H7 (cell line): Measurements from ENCODE around the gene ZNF117. TPM values are rescaled to one million over a fixed set of nuclear protein-coding genes. Genes with fewer than 3 reads are reported as not detected.
A peak's percentile ranks its signal among the peaks of the same experiment; 100 is the strongest.

Experiments used
- DNase-seq: peaks from one replicate; pipeline ENCODE4 v3.0.0; 2012
- H3K27me3 ChIP-seq: 2 replicates; pipeline ENCODE4 v1.6.0; 2011; ENCODE audit warnings: mild to moderate bottlenecking, low read length; ENCODE audit not compliant: control insufficient read depth, insufficient read depth
- H3K36me3 ChIP-seq: replicated peaks from 2 replicates; pipeline ENCODE4 v1.5.1; 2011; ENCODE audit warnings: low read length; ENCODE audit not compliant: control insufficient read depth, insufficient read depth
- H3K4me3 ChIP-seq: 2 replicates; pipeline ENCODE4 v1.5.1; 2011; ENCODE audit warnings: low read depth, mild to moderate bottlenecking, control low read depth, low read length, moderate library complexity; ENCODE audit not compliant: insufficient read depth
- total RNA-seq: library from RNA; depleted of rRNA; stranded (reverse); fragments of >200 nt; shearing (Covaris generic); gene quantifications from 2 replicates; pipeline ENCODE4 v1.2.3, GENCODE V29; 2014

ZNF117 gene
- total RNA-seq, 1 experiment from 2014 or later: 1.7 TPM

DNA sequence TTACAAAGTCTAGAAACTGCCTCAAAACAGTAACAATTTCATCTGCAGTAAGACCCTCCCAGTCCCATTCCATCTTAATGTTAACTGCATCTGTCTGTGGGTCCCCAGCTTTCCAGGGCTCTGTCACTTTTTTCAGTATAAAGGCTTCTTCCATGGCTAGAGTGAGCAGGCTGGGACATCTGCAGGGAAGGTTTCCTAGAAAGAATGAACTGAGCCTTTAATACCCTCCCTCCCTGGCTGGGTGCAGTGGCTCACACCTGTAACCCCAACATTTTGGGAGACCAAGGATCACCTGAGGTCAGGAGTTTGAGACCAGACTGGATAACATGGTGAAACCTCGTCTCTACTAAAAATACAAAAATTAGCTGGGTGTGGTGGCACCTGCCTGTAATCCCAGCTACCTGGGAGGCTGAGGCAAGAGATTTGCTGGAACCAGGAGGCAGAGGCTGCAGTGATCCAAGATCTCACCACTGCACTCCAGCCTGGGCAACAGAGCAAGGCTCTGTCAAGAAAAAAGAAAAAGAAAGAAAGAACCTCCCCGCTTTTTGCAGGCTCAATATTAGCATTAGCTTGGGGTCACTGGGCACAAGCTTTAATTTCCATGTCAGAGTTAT, 12.2 kb upstream of the ZNF117 start:
- Histone ChIP-seq H3K27me3 (no peaks in the 10 kb centered on the region), H3K4me3 (no peak overlapping the region), H3K36me3 (no peaks in the 10 kb centered on the region)
- no peak for DNase-seq

DNA sequence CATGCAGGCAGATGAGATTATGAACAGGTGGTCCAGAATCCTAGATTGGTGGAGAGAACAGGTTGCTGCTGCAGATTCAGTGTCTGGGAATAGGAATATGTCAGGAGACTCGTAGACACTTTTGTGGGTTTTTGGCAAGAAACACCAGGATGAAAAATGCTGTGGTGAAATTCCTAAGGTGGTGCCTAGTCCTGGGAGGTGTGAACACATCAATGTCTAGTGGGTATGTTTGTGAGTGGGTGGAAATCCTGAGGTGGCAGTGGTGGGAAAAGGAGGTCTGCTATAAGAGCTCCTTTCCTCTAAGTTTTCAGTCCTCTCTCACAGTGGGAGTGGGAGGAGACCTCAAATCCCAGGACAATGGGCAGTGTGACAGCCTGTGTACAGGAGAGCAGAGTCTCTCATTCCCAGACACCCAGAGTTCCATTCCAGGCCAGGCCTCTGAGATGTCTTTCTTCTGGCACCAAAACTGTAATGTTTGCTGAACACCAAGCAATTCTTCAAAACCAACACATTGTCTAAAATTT, 10.5 kb upstream of the ZNF117 start:
- Histone ChIP-seq H3K4me3 (no peak overlapping the region), H3K36me3 (no peaks in the 10 kb centered on the region), H3K27me3 (no peaks in the 10 kb centered on the region)
- DNase-seq: no peak

DNA sequence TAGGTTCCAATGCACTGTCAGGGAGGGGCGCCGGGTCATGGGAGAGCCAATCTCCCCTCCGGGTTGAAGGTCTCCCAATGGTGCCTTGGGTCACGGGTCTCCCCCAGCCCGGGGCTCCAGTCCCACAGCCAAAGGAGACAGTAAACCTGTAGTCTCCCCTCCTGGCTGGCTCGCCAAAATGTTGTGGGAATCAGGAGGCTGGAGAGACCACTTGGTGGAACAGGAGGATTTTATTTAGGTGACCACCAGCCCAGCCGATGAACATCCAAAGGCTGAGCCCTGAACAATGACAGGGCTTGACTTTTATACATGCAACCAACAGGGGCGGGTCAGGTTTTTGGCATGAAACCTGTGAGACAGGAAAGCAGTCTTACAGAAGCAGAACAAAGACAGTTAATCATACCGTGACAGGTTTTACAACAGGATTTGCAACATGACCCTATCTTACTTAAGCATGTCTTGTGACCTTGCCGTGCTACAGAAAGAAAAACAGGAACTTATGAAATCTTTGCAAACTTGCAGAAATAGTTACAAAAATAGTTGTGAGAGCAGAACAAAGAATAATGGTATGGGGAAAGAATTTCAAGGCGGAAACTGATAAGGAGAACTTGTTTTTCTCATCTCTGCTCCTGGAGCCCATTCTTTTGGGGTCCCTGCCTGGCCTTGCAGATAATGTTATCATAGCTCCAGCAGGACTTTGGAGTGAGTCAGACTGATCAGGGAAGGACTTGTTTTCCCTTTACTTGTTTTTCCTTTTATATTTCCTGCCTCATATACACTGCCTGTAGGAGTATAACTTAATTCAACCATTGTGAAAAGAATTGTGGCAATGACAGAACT, 8.5 kb upstream of the ZNF117 start:
- DNase-seq: no peak
- H3K27me3 ChIP-seq: no peaks in the 10 kb centered on the region
- no peak overlapping the region for H3K4me3 ChIP-seq
- no peaks in the 10 kb centered on the region for H3K36me3 ChIP-seq

DNA sequence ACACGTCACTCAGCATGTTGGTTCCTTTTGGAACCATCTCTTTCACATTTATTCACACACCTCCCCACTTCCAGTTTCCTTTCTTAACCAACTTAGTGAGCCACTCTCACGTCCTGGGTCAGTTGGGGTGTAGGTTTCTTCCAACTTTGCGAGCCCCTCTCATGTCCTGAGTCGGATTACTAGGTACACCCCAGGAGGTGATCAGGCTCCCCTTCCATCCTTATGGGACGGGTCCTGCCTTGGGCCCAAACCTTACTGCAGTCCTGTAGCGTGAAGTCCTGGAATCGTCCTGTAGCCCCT, 8.0 kb upstream of the ZNF117 start:
- Histone ChIP-seq H3K36me3 (no peaks in the 10 kb centered on the region), H3K4me3 (no peak overlapping the region), H3K27me3 (no peaks in the 10 kb centered on the region)
- DNase-seq: no peak

DNA sequence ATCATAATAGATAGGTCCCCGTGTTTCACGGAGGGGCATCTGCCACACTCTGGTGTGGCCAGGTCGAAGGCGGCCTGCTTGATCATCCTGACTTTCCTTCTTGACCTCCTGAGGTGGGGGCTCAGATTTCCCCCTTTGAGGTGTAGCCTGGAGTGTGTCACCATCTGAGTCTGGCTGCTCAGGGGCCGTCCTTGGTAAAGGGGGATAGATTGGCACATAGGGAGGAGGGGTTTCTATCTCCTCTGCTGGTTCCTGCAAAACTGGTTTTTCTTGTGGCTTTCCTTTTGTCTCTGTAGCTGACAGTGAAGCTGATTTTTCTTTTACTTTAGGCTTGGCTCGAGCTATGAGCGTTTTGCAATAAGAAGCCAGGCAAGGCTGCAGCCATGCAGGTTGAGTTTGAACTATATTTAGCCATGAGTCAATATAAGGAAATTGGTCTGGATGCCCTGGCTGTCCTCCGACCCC, 7.1 kb upstream of the ZNF117 start:
- peak; percentile 22 for DNase-seq
- Histone ChIP-seq H3K27me3 (no peaks in the 10 kb centered on the region), H3K36me3 (no peaks in the 10 kb centered on the region), H3K4me3 (no peak overlapping the region)

DNA sequence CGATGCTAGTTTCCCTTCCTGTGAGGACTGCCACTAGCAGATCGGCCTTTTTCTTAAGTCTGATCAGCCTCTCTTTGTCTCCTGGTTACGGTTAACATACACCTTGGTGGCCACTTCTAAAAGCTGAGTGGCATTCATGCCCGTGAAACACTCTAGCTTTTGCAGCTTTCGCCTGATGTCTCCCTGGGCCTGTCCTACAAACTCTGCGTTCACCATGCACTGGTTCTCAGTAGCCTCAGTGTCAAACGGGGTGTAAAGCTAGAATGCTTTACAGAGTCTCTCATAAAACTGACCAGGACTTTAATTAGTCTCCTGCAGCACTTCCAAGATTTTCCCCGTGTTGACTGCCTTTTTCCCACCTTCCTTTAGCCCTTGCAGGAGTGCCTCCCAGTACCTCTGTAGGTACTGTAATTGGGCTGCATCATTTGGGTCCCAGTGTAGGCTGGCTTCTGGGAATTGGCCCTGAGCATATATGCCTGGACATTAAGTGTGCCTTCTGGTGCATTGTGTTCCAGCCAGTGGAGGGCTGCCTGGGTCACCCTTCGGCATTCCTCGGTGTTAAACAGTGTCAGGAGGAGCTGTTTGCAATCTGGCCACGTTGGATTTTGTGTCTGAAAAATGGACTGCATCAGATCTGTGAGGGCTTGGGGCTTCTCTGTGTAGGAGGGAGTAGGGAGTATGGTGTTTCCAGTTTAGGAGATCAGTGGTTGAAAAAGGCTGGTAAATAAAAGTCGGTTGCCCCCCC, 6.5 kb upstream of the ZNF117 start:
- Histone ChIP-seq H3K4me3 (no peak overlapping the region), H3K27me3 (no peaks in the 10 kb centered on the region), H3K36me3 (no peaks in the 10 kb centered on the region)
- no peak for DNase-seq

DNA sequence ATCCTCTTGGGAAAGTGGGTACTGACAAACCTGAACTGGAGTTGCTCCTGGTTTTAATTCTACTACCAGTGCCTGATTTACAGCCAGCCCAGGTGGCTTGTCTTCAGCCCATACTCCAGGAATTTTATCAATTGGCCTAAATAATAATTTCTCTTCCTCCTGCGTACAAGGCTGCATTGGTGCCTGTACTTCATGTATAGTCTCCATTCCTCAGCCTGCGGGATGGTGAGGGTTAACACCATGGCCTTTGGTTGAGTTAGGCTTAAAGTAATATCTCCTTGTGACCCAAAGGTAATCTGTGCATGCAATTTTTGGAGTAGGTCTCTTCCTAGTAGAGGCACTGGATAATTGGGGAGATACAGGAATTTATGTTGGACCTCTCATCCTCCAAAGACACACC, 5.5 kb upstream of the ZNF117 start:
- no peak for DNase-seq
- no peak overlapping the region for H3K4me3 ChIP-seq
- H3K36me3 ChIP-seq: no peaks in the 10 kb centered on the region
- H3K27me3 ChIP-seq: no peaks in the 10 kb centered on the region

DNA sequence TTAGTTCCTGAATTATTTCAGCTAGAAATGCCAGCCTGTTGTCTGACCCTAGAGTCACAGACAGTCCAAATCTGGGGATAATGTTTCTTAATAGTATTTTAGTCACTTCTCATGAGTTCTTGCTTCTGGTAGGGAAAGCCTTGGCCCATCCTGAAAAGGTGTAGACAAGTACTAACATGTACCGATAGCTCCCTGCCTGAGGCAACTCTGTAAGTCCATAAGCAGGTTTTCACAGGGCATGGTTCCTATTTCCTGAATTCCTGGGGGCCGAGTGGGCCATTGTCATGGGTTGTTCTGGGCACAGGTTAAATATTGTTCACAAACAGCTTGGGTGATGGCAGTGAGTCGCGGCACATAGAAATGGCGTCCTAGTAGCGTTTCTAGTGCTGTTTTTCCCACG, 3.1 kb upstream of the ZNF117 start:
- no peaks in the 10 kb centered on the region for H3K27me3 ChIP-seq
- no peak overlapping the region for H3K4me3 ChIP-seq
- no peak for DNase-seq
- no peaks in the 10 kb centered on the region for H3K36me3 ChIP-seq

DNA sequence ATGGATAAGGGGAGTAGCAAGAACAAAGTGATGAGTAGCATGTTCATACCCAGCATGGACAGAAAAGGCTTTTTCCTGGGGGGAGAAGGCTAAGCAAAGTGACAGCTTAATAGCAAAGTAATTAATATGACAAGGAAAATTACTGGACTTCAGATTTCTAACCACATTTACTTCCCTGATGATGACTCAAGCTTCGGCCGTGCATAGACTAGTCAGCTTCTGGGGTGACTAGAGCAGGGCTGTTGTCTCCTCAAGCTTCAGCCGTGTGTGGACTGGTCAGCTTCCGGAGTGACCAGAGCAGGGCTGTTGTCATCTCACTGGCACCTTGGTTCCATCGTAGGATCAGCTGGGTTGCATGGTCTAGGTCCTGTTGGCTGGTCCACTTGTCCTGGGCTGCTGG, 2.1 kb upstream of the ZNF117 start:
- DNase-seq: no peak
- H3K36me3 ChIP-seq: no peaks in the 10 kb centered on the region

DNA sequence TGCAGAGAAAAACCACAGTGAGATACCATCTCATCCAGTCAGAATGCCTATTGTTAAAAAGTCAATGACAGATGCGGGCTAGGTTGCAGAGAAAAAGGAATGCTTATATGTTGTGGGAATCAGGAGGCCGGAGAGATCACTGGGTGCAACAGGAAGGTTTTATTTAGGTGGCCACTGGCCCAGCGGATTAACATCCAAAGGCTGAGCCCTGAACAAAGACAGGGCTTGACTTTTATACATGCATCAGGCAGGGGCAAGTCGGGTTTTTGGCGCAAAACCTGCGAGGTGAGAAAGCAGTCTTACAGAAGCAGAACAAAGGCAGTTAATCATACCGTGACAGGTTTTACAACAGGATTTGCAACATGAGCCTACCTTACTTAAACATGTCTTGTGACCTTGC, 620 bp downstream of the ZNF117 start:
- no peaks in the 10 kb centered on the region for H3K27me3 ChIP-seq
- H3K36me3 ChIP-seq: no peaks in the 10 kb centered on the region
- no peak for DNase-seq
- H3K4me3 ChIP-seq: no peak overlapping the region

More for the DNA sequence above, 2.1 kb upstream of the ZNF117 start:
- no peak overlapping the region for H3K4me3 ChIP-seq
- H3K27me3 ChIP-seq: no peaks in the 10 kb centered on the region

DNA sequence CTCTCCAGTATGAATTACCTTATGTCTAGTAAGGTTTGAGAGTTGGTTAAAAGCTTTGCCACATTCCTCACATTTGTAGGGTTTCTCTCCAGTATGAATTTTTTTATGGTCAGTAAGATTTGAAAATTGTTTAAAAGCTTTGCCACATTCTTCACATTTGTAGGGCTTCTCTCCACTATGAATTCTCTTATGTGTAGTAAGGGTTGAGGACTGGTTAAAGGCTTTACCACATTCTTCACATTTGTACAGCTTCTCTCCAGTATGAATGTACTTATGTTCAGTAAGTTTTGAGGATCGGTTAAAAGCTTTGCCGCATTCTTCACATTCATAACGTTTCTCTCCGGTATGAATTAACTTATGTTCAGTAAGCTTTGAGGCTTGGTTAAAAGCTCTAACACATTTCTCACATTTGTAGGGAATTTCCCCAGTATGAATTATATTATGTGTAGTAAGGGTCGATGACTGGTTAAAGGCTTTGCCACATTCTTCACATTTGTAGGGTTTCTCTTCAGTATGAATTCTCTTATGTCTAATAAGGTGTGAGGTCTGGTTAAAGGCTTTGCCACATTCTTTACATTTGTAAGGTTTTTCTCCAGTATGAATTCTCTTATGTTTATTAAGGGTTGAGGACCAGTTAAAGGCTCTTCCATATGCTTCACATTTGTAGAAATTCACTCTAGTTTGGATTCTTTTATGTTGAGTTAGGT, 12.2 kb downstream of the ZNF117 start:
- Histone ChIP-seq H3K36me3 (peaks cover 2% of the 10 kb centered on the region), H3K4me3 (no peak overlapping the region)

DNA sequence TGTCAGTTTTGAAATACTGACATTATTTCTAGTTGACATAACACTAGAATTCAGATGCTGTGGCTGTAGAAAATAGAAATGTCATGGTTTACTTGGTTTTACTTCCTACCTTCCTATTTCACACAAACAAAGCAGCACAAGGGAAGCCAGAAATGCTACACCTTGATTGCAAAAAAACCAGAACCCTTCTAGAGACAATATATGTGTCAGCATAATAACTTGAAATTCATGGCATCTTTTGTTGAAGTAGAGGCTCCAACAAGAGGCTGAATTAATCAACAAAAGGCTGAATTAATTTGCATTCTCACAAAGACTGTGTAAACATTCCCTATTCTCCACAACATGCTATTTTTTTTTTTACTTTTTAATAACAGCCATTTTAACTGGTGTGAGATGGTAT, 25.2 kb downstream of the ZNF117 start:
- no peak for DNase-seq
- H3K27me3 ChIP-seq: no peaks in the 10 kb centered on the region
- H3K36me3 ChIP-seq: no peaks in the 10 kb centered on the region
- no peak overlapping the region for H3K4me3 ChIP-seq

More for the DNA sequence above, 12.2 kb downstream of the ZNF117 start:
- no peaks in the 10 kb centered on the region for H3K27me3 ChIP-seq
- no peak for DNase-seq

DNA sequence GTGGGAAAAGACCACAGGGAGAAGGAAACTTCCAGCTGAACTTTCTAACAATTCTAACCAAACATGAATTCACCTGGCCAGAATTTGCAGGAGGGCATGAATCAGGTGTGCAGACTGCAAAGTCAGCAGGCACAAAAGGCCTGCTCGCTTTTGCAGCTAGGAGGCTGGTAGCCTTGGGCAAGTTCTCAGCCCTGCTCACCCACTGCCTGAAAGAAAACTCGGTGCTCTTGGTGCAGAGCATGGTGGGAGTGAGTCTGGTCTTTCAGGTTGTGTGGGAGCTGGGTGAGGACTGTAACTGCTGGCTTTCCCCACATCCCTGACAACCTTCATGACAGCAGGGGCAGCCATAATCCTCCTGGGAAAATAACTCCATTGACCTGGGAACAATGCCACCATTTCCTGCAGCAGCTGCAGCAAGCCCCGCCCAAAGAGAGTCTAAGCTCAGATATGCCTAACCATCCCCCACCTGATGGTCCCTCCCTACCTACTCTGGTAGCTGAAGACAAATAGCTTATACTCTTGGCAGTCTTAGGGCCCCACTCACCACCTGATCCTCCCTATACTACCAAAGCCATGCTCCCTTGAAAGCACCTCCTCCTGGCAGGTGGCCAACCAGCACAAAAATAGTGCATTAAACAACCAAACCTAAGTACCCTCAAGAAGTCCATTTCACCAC, 31.6 kb downstream of the ZNF117 start:
- H3K4me3 ChIP-seq: no peak overlapping the region
- H3K36me3 ChIP-seq: no peaks in the 10 kb centered on the region
- no peaks in the 10 kb centered on the region for H3K27me3 ChIP-seq
- DNase-seq: no peak
